ENCODE data around the gene SPATA32. TPM values are rescaled to one million over a fixed set of nuclear protein-coding genes. Genes with fewer than 3 reads are reported as not detected.
A peak's percentile ranks its signal among the peaks of the same experiment; 100 is the strongest.

SPATA32 gene
- total RNA-seq, 1 donor from 2014 or later, result 0.10 TPM

- DNase-seq (ENCODE audit: low read depth), result peak; percentile 71
Observed at GRCh38 chr17:45228763-45229539, 32.9 kb downstream of the SPATA32 start.

GRCh38 chr17:45227926-45228762, 33.8 kb downstream of the SPATA32 start:
- no peak for DNase-seq (ENCODE audit: low read depth)

DNA sequence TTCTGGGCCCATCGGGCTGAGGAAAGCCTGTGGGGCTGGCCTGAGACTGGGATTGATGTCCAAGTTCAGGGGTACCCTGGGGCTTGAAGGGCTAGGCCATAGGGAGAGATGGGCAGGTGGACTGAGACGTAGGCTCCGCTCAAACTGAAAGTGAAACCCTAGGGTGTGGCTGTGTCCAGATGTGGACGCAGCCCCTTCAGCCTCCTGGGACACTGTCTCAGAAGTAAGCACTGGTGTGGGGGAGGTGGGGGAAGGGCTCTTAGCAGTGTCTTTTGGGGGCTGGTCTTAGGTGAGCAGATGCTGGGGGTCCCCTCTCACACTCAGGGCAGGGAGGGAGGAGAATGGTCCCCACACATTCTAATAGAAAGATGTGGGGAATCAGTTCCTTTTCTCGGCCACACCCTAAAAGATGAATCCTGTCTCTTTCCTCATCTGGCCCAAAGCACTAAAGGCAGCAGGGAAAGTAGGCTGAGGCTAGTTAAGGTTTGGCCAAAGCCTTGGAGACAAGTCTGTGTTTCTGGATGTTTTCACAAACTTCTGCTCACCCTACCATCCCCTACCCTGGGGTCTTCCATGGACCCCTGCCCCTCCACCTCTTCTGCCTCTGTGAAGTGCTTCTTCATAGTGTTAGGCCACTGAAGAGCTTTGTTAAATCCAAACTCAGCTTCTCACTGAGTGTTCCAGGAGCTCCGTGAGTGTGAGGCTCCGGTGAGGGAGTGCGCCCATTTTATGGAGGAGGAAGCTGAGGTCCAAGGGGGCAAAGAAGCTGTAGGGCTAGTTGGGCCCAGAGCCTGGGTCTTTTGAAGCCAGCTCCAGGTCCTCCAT, 34.6 kb downstream of the SPATA32 start:
- DNase-seq (ENCODE audit: low read depth), result no peak

DNA sequence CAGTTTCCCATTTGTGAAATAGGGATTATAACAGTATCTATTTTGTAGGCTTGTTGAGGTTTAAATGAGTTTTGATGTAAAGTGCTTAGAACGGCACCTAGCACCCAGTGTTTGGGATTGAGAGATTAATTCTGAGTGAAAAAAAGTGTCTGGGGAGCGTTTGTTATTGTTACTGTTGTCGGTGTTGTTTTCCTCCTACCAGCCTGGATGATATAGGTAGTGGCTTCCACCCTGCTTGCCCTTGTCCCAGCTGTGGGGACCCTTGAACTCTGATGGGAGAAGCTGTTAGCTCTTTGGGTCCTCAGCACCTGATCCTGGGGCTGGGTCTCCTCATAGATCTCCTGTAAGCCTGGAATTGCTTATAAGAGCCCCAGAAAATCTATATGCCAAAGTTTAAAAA, 35.3 kb downstream of the SPATA32 start:
- no peak for DNase-seq (ENCODE audit: low read depth)

DNA sequence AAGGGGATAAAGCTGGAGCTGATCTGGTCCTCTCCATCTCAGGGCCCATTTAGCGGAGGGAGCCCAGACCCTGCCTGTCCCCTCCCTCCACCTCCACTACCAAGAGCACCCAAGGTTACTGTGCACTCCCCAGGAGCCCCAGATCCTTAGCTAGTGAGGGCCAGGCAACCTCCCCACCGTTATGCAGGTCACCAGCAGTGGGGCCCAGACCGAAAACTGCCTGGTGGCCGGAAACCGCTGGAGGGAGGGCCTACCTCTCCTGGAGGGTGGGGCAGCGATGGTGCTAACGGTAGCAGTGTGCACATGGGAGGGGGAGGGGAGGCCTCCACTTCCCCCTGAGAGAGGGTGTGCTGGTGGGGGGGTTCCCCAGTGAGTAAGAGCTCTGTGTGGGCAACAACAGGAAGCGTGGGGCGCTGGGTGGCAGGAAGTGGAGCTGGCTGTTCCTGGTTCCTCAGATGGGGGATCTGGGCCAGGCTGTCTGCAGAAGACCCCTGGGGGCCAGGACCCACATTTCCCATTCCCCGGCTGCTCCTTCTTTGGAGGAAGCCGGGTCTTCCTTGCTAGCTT, 35.8 kb downstream of the SPATA32 start:
- DNase-seq (ENCODE audit: low read depth), result peak; percentile 15

- peak; percentile 67 for DNase-seq (ENCODE audit: low read depth)
Observed at GRCh38 chr17:45225051-45225700, 36.7 kb downstream of the SPATA32 start.

DNA sequence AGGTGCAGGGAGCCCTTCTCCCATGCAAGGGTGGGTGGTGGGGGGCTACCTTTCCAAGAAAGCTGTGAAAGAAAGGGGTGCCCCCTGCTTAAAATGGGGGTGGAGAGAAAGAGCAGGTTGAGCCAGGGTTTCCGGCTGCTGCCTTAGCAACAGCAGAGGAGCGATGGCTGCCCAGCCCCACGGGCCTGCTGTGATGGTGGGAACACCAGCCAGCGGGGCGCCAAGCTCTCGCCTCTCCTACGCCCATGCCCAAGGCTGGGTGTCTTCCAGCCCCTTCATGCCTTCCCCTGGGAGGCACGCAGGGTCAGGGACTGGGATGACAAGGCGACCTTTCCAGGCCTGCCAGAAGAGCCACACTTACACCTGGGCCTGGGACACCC, 37.2 kb downstream of the SPATA32 start:
- no peak for DNase-seq (ENCODE audit: low read depth)

GRCh38 chr17:45223539-45224528, 38.1 kb downstream of the SPATA32 start:
- DNase-seq (ENCODE audit: low read depth), result no peak

- no peak for DNase-seq (ENCODE audit: low read depth)
Observed at GRCh38 chr17:45222996-45223538, 38.8 kb downstream of the SPATA32 start.

DNA sequence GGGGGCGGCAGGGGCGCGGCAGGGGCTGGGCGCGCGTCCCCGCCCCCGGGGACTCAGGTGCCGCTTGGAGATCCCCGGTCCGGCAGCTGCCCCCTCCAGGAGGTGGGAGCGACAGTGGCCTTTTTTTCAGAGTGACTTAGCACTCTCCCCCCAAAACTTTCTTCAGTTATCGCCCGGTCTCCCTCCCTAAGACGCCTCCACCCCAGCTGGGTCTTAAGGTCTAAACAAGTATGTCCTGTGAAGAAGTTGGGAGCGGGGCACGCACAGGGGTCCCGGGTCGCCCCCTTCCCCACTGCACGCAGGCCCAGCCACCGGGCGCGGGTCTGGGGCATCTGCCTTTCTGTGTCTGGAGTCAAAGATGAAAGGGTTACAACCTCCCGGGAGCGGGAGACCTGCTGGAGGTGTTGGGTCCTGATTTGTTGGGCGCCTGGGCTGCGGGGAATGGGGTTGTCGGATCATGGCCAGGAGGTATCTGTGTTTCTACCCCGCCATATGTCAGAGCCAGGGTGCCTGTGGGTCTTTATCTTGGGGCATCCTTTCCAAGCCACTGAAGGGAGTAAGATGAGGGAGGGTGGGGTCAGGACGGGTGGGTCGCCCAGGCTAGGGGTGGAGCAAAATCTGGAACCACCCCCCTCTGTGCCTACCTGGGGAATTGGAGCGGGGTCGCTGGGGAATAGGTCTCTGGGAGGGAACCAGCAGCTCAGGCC, 39.5 kb downstream of the SPATA32 start:
- no peak for DNase-seq (ENCODE audit: low read depth)

DNA sequence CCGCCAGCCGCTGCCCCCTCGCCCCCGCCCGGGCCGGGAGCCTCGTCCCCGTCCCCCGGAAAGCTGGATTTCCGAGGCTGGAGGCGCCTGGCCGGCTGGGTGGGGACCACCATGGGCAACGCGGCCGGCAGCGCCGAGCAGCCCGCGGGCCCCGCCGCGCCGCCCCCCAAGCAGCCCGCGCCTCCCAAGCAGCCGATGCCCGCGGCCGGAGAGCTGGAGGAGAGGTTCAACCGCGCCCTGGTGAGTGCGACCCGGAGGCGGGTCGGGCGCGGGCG, 39.9 kb downstream of the SPATA32 start:
- no peak for DNase-seq (ENCODE audit: low read depth)

GRCh38 chr17:45221081-45222013, 40.5 kb downstream of the SPATA32 start, which contains the start of gene FMNL1:
TSS of gene FMNL1 (plus strand) at chr17:45221885. CDS start at chr17:45222125, 240 bp downstream.
- no peak for DNase-seq (ENCODE audit: low read depth)

DNA sequence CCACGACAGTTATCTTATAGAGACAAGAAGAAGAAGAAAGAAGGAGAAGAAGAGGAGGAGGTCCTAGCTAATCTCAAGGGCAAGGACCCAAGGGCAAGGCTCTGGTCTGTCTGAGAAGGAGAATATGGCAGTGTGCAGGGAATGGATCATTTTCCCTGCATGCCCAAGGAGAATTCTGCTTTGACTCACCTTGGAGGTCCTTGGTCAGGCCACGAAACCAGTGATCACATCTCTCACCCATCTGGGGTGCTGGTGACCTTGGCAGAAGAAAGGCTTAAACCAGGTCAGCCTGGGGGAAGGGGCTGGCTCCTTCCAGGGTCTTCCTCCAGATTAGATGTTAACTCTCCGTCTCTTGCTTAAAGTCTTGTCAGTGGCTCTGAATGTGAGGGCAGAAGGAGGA, 41.8 kb downstream of the SPATA32 start:
- no peak for DNase-seq (ENCODE audit: low read depth)

DNA sequence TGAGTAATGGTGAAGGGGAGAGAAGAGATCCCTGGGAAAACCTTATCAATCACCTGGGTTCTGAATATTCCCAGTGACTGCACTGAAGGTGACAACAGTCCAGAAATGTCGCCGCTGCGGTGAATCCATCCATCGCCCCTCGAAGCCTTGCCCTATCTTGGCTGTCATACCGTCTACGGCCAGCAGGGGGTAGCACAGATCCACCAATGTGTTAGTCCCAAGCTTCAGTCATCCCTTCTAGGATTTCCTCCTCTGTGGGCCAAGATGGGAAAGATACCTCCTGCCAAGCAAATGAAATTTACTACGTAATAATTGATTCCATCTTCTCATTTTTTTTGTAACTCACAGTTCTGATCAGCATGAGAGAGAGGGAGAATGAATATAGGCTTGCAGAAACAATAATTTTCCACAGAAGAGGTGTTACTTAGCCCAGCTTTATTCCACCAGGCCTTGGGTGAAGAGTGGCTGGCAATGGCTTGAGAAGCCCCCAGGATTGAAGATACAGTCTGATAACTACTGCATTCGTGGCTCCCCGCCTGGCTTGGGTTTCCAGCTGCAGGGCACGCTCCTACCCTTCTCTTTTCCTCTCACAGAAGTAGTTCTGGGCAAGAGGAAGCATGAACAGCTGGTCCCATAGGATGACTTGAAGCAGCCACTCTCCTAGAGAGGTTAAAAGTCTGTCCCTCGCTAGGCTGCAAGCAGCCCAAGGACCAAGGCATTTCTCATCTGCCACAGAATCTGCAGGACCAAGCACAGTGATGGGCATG, 42.8 kb downstream of the SPATA32 start:
- DNase-seq (ENCODE audit: low read depth), result peak; percentile 55

All from renal cortical epithelial cell (primary cell).